K562 (cell line): ENCODE results near the gene CDK11A. TPM values are rescaled to one million over a fixed set of nuclear protein-coding genes. Genes with fewer than 3 reads are reported as not detected.
"Not testable (repeated sequence)": the region's sequence is repeated elsewhere in the genome, so short reads cannot be mapped to it uniquely, and the experiment has no call there.

ENCODE experiments used
- ATAC-seq: fragments of 200-7000 bp; cut with Tn5 transposase; 3 replicates; pipeline ENCODE4 v1.9.1; 2020; ENCODE audit warnings: moderate library complexity
- BruUV-seq: library from RNA; stranded (reverse); fragments of 400-500 nt; replicated peaks from 2 replicates; lab custom pipeline; 2021; lab: Mats Ljungman, UMichigan
- CTCF ChIA-PET: fragments of 300-600 bp; formaldehyde crosslinking; extraction: SDS; loops from one replicate; lab custom pipeline; 2021; ENCODE audit warnings: low intra/inter-chr PET ratio; lab: Yijun Ruan, JAX
- POLR2A ChIA-PET: fragments of 300-600, 350-650 bp; sonication (Branson Sonifier 250); formaldehyde crosslinking; extraction: SDS; loops from one replicate; lab custom pipeline; 2021; ENCODE audit warnings: antibody characterized with exemption, inconsistent platforms; lab: Yijun Ruan, JAX
- DNase-seq, 4 experiments: peaks; one replicate each; pipeline versions ENCODE4 v3.0.0 to v3.0.0-alpha.2; 2011 to 2018; ENCODE audit warnings: low spot score in 3 of 4, mixed read lengths in 3 of 4; ENCODE audit errors: extremely low read depth in 1 of 4
- FAIRE-seq: peaks from 2 replicates; lab custom pipeline; 2011; peaks lifted over from hg19 to GRCh38; lab: Jason Lieb, UNC
- H2AFZ ChIP-seq: 2 replicates; pipeline ENCODE4 v1.6.0; 2011; ENCODE audit warnings: low read depth, low read length, control low read depth, inconsistent platforms
- H3K27ac ChIP-seq: fragments of 200-600 bp; 3 replicates; pipeline ENCODE4 v1.8.0; 2011; ENCODE audit warnings: low read depth, mild to moderate bottlenecking, control low read depth, inconsistent platforms, low read length, moderate library complexity, mixed read lengths; ENCODE audit errors: extremely low read depth
- H3K27me3 ChIP-seq, 2 experiments: fragments of 300-600 bp in 1 of 2; 2 replicates in 1 of 2; 3 replicates in 1 of 2; pipeline versions ENCODE4 v1.6.0 to v1.8.0; 2011; ENCODE audit warnings: inconsistent platforms in 2 of 2, low read length in 2 of 2, mild to moderate bottlenecking in 1 of 2, mixed read lengths in 1 of 2, moderate library complexity in 1 of 2; ENCODE audit not compliant: control insufficient read depth in 2 of 2, insufficient read depth in 2 of 2
- H3K36me3 ChIP-seq: fragments of 300-600 bp; 3 replicates; pipeline ENCODE4 v1.8.0; 2011; ENCODE audit warnings: mild to moderate bottlenecking, low read length, inconsistent platforms; ENCODE audit not compliant: control insufficient read depth, insufficient read depth
- H3K4me1 ChIP-seq, 2 experiments: fragments of 200-600 bp in 1 of 2; replicated peaks in 1 of 2; 2 replicates in 1 of 2; 3 replicates in 1 of 2; pipeline versions ENCODE4 v1.5.1 to v1.8.0; 2011; ENCODE audit warnings: inconsistent platforms in 2 of 2, low read length in 2 of 2, mild to moderate bottlenecking in 1 of 2, mixed read lengths in 1 of 2, moderate library complexity in 1 of 2; ENCODE audit not compliant: control insufficient read depth in 2 of 2, insufficient read depth in 2 of 2
- H3K4me2 ChIP-seq: 2 replicates; pipeline ENCODE4 v1.6.1; 2011; ENCODE audit warnings: low read length, control low read depth, inconsistent platforms, mixed read lengths; ENCODE audit not compliant: insufficient read depth
- H3K4me3 ChIP-seq: fragments of 200-600 bp; sonication (generic), shearing (Covaris generic); 2 replicates; pipeline ENCODE4 v1.5.1; 2016; ENCODE audit warnings: control low read depth, inconsistent platforms
- H3K79me2 ChIP-seq: fragments of 200-600 bp; 3 replicates; pipeline ENCODE4 v1.8.0; 2011; ENCODE audit warnings: low read length, inconsistent platforms; ENCODE audit not compliant: control insufficient read depth, insufficient read depth
- H3K9ac ChIP-seq, 2 experiments: 2 replicates each; pipeline versions ENCODE4 v1.6.0 to v1.6.1; 2011; ENCODE audit warnings: low read depth in 2 of 2, low read length in 2 of 2, control low read depth in 1 of 2, inconsistent platforms in 1 of 2, mild to moderate bottlenecking in 1 of 2, mixed read lengths in 1 of 2; ENCODE audit not compliant: insufficient read depth in 1 of 2
- H3K9me1 ChIP-seq: one replicate; pipeline ENCODE4 v1.6.0; 2011; ENCODE audit warnings: inconsistent platforms, mild to moderate bottlenecking, low read length, moderate library complexity; ENCODE audit not compliant: control insufficient read depth, insufficient read depth
- H3K9me3 ChIP-seq: replicated peaks from 2 replicates; pipeline ENCODE4 v1.5.1; 2011; ENCODE audit warnings: low read depth, low read length, inconsistent platforms; ENCODE audit not compliant: control insufficient read depth, insufficient read depth
- H4K20me1 ChIP-seq: replicated peaks from 2 replicates; pipeline ENCODE4 v1.6.1; 2011; ENCODE audit warnings: low read length, inconsistent platforms, mixed read lengths; ENCODE audit not compliant: control insufficient read depth, insufficient read depth
- EGR1 ChIP-seq: fragments of 450-650 bp; conservative IDR thresholded peaks from 2 replicates; pipeline ENCODE4 v1.6.1; 2017; ENCODE audit warnings: mild to moderate bottlenecking
- WGBS: fragments of 100-300 bp; shearing (Covaris generic); methylation state at CpG from one replicate; pipeline ENCODE4 v1.1.6; 2016; ENCODE audit warnings: low coverage, mixed read lengths; ENCODE audit not compliant: insufficient coverage; ENCODE audit errors: missing lambda C conversion rate; 5-methylcytosine and 5-hydroxymethylcytosine counted together
- in situ Hi-C: fragments of 300-500 bp; cut with MboI; formaldehyde crosslinking; loops from 4 replicates; pipeline ENCODE4 v1.15.0; 2018; ENCODE audit warnings: inconsistent platforms, mixed read lengths
- intact Hi-C: fragments of 100-400 bp; cut with micrococcal nuclease; formaldehyde crosslinking; loops from 2 replicates; pipeline ENCODE4 v1.14.2; 2022
- polyA plus RNA-seq, 8 experiments: library from polyadenylated mRNA; depleted of rRNA in 4 of 8; stranded (reverse) in 5 of 8; unstranded in 3 of 8; fragments of >200 nt; fragmentation: Nextera tagmentation in 2 of 8; fragmentation: Illumina TruSeq in 1 of 8; extraction: Ambion mirVana in 2 of 8; extraction: Trizol in 1 of 8; gene quantifications; 2 replicates each; pipeline versions ENCODE4 v1.2.1 to v1.2.3, GENCODE V29; 2011 to 2014; ENCODE audit warnings: inconsistent platforms in 1 of 8, missing spikeins in 1 of 8
- total RNA-seq, 7 experiments: library from RNA; depleted of rRNA in 6 of 7; stranded (reverse); fragments of >200 nt in 6 of 7; fragmentation: Illumina TruSeq in 2 of 7; extraction: Trizol in 2 of 7; gene quantifications; 2 replicates each; pipeline versions ENCODE4 v1.2.1 to v1.2.3, GENCODE V29; 2011 to 2021; ENCODE audit warnings: low replicate concordance in 1 of 7

The CDK11A gene
- total and polyA plus RNA-seq, 9 of the 15 experiments (the other 6 are each of a cell fraction or from before 2014, with no cell fraction given), result 4.5 to 71.0 (median 43.9) TPM

- in situ Hi-C loops, result loop anchor here (5.0 kb wide), 1 partner anchor 54 kb away; no protein-coding TSS in a partner anchor
Measured at GRCh38 chr1:1741013-1741412, 16.9 kb upstream of the CDK11A start.

GRCh38 chr1:1738799-1739337 is 14.7 kb upstream of the CDK11A start:
- ATAC-seq, H3K9ac ChIP-seq, intact Hi-C loops, H2AFZ ChIP-seq, H3K4me2 ChIP-seq, H3K27me3 ChIP-seq, H3K9me1 ChIP-seq, FAIRE-seq, H3K9me3 ChIP-seq, in situ Hi-C loops, DNase-seq, H4K20me1 ChIP-seq, H3K4me3 ChIP-seq, H3K79me2 ChIP-seq, POLR2A ChIA-PET, H3K4me1 ChIP-seq, CTCF ChIA-PET, BruUV-seq, H3K27ac ChIP-seq: not testable (repeated sequence)
- peaks cover 13% of the 10 kb centered on the region; the same call in 2 of the 3 replicates for H3K36me3 ChIP-seq
- 83% methylated on average over 1 of the region's 22 CpGs for WGBS

More at GRCh38 chr1:1741013-1741412, 16.9 kb upstream of the CDK11A start:
- ATAC-seq, H3K27ac ChIP-seq, DNase-seq, H3K9me1 ChIP-seq, H3K9me3 ChIP-seq, FAIRE-seq, H2AFZ ChIP-seq, H3K4me3 ChIP-seq, H3K79me2 ChIP-seq, intact Hi-C loops, H3K36me3 ChIP-seq, POLR2A ChIA-PET, BruUV-seq, H3K4me2 ChIP-seq, H4K20me1 ChIP-seq, H3K27me3 ChIP-seq, CTCF ChIA-PET, H3K9ac ChIP-seq, H3K4me1 ChIP-seq: not testable (repeated sequence)
- 88% methylated on average over 8 of the region's 12 CpGs for whole genome bisulfite sequencing
- 0 out of 2 replicates have a peak, but pooled peaks have one; percentile 10 for TF ChIP-seq EGR1

GRCh38 chr1:1737675-1738590 is 13.8 kb upstream of the CDK11A start:
- intact Hi-C loops, H2AFZ ChIP-seq, H3K27me3 ChIP-seq, H4K20me1 ChIP-seq, H3K4me3 ChIP-seq, DNase-seq, H3K27ac ChIP-seq, H3K79me2 ChIP-seq, POLR2A ChIA-PET, H3K9ac ChIP-seq, H3K9me1 ChIP-seq, H3K4me1 ChIP-seq, BruUV-seq, in situ Hi-C loops, H3K9me3 ChIP-seq, CTCF ChIA-PET, H3K4me2 ChIP-seq, FAIRE-seq, ATAC-seq: not testable (repeated sequence)
- H3K36me3 ChIP-seq, result peaks cover 15% of the 10 kb centered on the region; the same call in 2 of the 3 replicates
- 98% methylated on average over 20 of the region's 44 CpGs for WGBS
